ENCODE results near the gene APOL2.
"Not testable (repeated sequence)": the region's sequence is repeated elsewhere in the genome, so short reads cannot be mapped to it uniquely, and the experiment has no call there.

APOL2 gene

GRCh38 chr22:36281781-36282327 lies 42.5 kb upstream of the APOL2 start:
- no peak for FAIRE-seq
- DNase-seq (ENCODE audit: insufficient read length, low spot score) = no peak
- TF ChIP-seq POLR2A (IDR thresholded peaks at IDR 0.05; ENCODE audit: low read depth, low read length) = no peak
- TF ChIP-seq POU2F2 (IDR thresholded peaks at IDR 0.05; ENCODE audit: low read depth, low read length) = no peak
- no peak for TF ChIP-seq TAF1 (IDR thresholded peaks at IDR 0.05; ENCODE audit: low read depth, low read length)
- no peak for TF ChIP-seq PAX5 (IDR thresholded peaks at IDR 0.05; ENCODE audit: insufficient read depth, low read length, severe bottlenecking)
- TF ChIP-seq POLR2AphosphoS5 (IDR thresholded peaks at IDR 0.05; ENCODE audit: low read depth, low read length) = no peak
- no peak for TF ChIP-seq SPI1 (IDR thresholded peaks at IDR 0.05; ENCODE audit: low read depth, low read length)

GRCh38 chr22:36280379-36280778 lies 41.1 kb upstream of the APOL2 start:
- FAIRE-seq = no peak
- no peak for DNase-seq (ENCODE audit: insufficient read length, low spot score)
- TF ChIP-seq SPI1 (IDR thresholded peaks at IDR 0.05; ENCODE audit: low read depth, low read length) = no peak
- no peak for TF ChIP-seq POLR2A (IDR thresholded peaks at IDR 0.05; ENCODE audit: low read depth, low read length)
- no peak for TF ChIP-seq POLR2AphosphoS5 (IDR thresholded peaks at IDR 0.05; ENCODE audit: low read depth, low read length)
- no peak for TF ChIP-seq POU2F2 (IDR thresholded peaks at IDR 0.05; ENCODE audit: low read depth, low read length)
- TF ChIP-seq PAX5 (IDR thresholded peaks at IDR 0.05; ENCODE audit: insufficient read depth, low read length, severe bottlenecking) = no peak
- TF ChIP-seq TAF1 (IDR thresholded peaks at IDR 0.05; ENCODE audit: low read depth, low read length) = no peak

- no peak for DNase-seq (ENCODE audit: insufficient read length, low spot score)
- TF ChIP-seq TAF1 (IDR thresholded peaks at IDR 0.05; ENCODE audit: low read depth, low read length) = no peak
- no peak for TF ChIP-seq SPI1 (IDR thresholded peaks at IDR 0.05; ENCODE audit: low read depth, low read length)
- TF ChIP-seq POLR2AphosphoS5 (IDR thresholded peaks at IDR 0.05; ENCODE audit: low read depth, low read length) = no peak
- no peak for TF ChIP-seq POLR2A (IDR thresholded peaks at IDR 0.05; ENCODE audit: low read depth, low read length)
- no peak for TF ChIP-seq PAX5 (IDR thresholded peaks at IDR 0.05; ENCODE audit: insufficient read depth, low read length, severe bottlenecking)
- TF ChIP-seq POU2F2 (IDR thresholded peaks at IDR 0.05; ENCODE audit: low read depth, low read length) = no peak
- FAIRE-seq = peak; percentile 26
Measured at GRCh38 chr22:36279219-36279666, 39.9 kb upstream of the APOL2 start.

- FAIRE-seq = peak; percentile 95
- TF ChIP-seq POLR2A (IDR thresholded peaks at IDR 0.05; ENCODE audit: low read depth, low read length) = no peak
- TF ChIP-seq TAF1 (IDR thresholded peaks at IDR 0.05; ENCODE audit: low read depth, low read length) = no peak
- no peak for TF ChIP-seq PAX5 (IDR thresholded peaks at IDR 0.05; ENCODE audit: insufficient read depth, low read length, severe bottlenecking)
- TF ChIP-seq SPI1 (IDR thresholded peaks at IDR 0.05; ENCODE audit: low read depth, low read length) = peak; percentile 42
- no peak for TF ChIP-seq POLR2AphosphoS5 (IDR thresholded peaks at IDR 0.05; ENCODE audit: low read depth, low read length)
- TF ChIP-seq POU2F2 (IDR thresholded peaks at IDR 0.05; ENCODE audit: low read depth, low read length) = 0 out of 2 replicates have a peak, but pooled peaks have one; percentile 18
- DNase-seq (ENCODE audit: insufficient read length, low spot score) = peak; percentile 65
Measured at GRCh38 chr22:36277482-36278291, 38.4 kb upstream of the APOL2 start.

- FAIRE-seq = no peak
- DNase-seq (ENCODE audit: insufficient read length, low spot score) = no peak
- TF ChIP-seq PAX5 (IDR thresholded peaks at IDR 0.05; ENCODE audit: insufficient read depth, low read length, severe bottlenecking) = no peak
- no peak for TF ChIP-seq POU2F2 (IDR thresholded peaks at IDR 0.05; ENCODE audit: low read depth, low read length)
- no peak for TF ChIP-seq POLR2A (IDR thresholded peaks at IDR 0.05; ENCODE audit: low read depth, low read length)
- TF ChIP-seq POLR2AphosphoS5 (IDR thresholded peaks at IDR 0.05; ENCODE audit: low read depth, low read length) = no peak
- no peak for TF ChIP-seq TAF1 (IDR thresholded peaks at IDR 0.05; ENCODE audit: low read depth, low read length)
- TF ChIP-seq SPI1 (IDR thresholded peaks at IDR 0.05; ENCODE audit: low read depth, low read length) = no peak
Measured at GRCh38 chr22:36274531-36274930, 35.2 kb upstream of the APOL2 start.

- not testable (repeated sequence) for DNase-seq (ENCODE audit: insufficient read length, low spot score); FAIRE-seq
Measured at GRCh38 chr22:36271951-36272350, 32.6 kb upstream of the APOL2 start.

GRCh38 chr22:36271231-36271630 lies 31.9 kb upstream of the APOL2 start:
- not testable (repeated sequence) for DNase-seq (ENCODE audit: insufficient read length, low spot score); FAIRE-seq

GRCh38 chr22:36267896-36268485 lies 28.7 kb upstream of the APOL2 start:
- TF ChIP-seq POU2F2 (IDR thresholded peaks at IDR 0.05; ENCODE audit: low read depth, low read length) (no peak), TAF1 (IDR thresholded peaks at IDR 0.05; ENCODE audit: low read depth, low read length) (no peak)
- FAIRE-seq (no peak), DNase-seq (ENCODE audit: insufficient read length, low spot score) (no peak)

GRCh38 chr22:36267058-36267457 lies 27.7 kb upstream of the APOL2 start:
- TF ChIP-seq POLR2AphosphoS5 (IDR thresholded peaks at IDR 0.05; ENCODE audit: low read depth, low read length) (no peak), POU2F2 (IDR thresholded peaks at IDR 0.05; ENCODE audit: low read depth, low read length) (no peak), TAF1 (IDR thresholded peaks at IDR 0.05; ENCODE audit: low read depth, low read length) (no peak), PAX5 (IDR thresholded peaks at IDR 0.05; ENCODE audit: insufficient read depth, low read length, severe bottlenecking) (no peak), POLR2A (IDR thresholded peaks at IDR 0.05; ENCODE audit: low read depth, low read length) (no peak), SPI1 (IDR thresholded peaks at IDR 0.05; ENCODE audit: low read depth, low read length) (no peak)
- DNase-seq (ENCODE audit: insufficient read length, low spot score) = no peak
- FAIRE-seq = no peak

- not testable (repeated sequence) for FAIRE-seq; DNase-seq (ENCODE audit: insufficient read length, low spot score)
Measured at GRCh38 chr22:36263886-36264664, 24.7 kb upstream of the APOL2 start.

- not testable (repeated sequence) for FAIRE-seq; DNase-seq (ENCODE audit: insufficient read length, low spot score)
Measured at GRCh38 chr22:36263216-36263673, 23.9 kb upstream of the APOL2 start.

- FAIRE-seq = peak; percentile 16
- not testable (repeated sequence) for DNase-seq (ENCODE audit: insufficient read length, low spot score)
Measured at GRCh38 chr22:36262307-36262706, 23.0 kb upstream of the APOL2 start.

GRCh38 chr22:36261675-36262074 lies 22.3 kb upstream of the APOL2 start:
- peak; percentile 57 for FAIRE-seq
- not testable (repeated sequence) for DNase-seq (ENCODE audit: insufficient read length, low spot score)
